GM21723 (cell line): Measurements from ENCODE around the gene CCDC12.

Source experiments
- ATAC-seq: cut with Tn5 transposase; IDR thresholded peaks from one replicate; pipeline ENCODE4 v1.9.1; 2021; ENCODE audit warnings: mild to moderate bottlenecking, moderate library complexity; ENCODE audit not compliant: unreplicated experiment

CCDC12 gene

DNA sequence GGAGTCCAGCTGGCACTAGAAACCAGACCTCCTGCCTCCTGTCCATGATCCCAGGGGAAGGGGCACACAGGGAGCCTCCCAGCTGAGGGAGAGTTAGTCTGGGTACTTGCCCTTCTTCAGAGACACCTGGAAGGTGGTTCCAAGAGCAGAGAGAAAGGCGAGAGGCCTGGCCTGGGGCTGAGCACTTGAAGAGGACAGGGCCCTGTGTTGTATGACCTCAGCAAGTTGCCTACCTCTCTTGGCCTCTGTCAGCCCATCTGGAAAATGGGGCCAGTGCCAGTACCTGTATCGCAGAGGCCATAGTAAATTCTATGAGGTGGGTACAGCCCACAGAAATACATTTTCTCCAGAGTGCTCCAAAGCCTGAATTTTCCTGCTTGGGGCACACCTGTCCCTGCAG lies 79.5 kb downstream of the CCDC12 start:
- no peak for ATAC-seq

DNA sequence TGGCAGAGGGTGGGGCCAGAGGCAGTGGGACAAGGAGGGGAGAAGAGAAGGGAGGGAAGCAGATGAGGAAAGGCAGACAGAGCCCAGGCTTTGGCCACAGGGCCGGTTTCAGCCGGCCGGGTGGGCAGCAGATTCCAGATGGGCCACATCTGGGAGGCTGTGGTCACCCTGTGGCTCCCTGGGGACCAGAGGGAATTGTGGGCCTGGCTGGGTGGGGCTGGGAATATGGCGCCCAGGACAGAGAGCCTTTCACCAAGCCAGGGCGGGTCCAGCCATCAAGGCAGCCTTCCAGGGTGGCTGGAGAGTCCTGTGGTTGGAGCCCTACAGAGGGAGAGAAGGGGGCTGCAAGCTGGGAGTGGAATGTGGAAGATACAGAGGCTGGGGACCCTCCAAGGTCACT lies 80.2 kb downstream of the CCDC12 start:
- ATAC-seq = no peak

DNA sequence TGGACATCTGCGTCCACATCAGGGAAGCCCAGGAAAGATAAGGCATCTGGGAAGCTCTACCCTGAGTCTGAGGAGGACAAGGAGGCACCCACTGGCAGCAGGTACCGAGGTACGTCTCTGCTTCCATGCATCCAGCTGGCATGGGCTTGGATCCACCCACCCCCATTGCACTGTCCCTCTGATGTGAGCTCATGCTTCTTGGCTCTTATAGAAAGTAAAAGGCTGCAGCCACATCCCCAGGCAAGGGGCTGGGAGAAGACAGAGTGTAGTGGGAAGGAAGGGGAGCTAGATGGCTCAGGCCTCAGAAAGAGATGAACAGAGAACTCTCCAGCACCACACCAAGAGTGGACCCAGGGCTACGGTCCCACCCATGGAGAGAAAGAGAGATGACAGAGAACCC lies 80.8 kb downstream of the CCDC12 start:
- ATAC-seq = no peak

DNA sequence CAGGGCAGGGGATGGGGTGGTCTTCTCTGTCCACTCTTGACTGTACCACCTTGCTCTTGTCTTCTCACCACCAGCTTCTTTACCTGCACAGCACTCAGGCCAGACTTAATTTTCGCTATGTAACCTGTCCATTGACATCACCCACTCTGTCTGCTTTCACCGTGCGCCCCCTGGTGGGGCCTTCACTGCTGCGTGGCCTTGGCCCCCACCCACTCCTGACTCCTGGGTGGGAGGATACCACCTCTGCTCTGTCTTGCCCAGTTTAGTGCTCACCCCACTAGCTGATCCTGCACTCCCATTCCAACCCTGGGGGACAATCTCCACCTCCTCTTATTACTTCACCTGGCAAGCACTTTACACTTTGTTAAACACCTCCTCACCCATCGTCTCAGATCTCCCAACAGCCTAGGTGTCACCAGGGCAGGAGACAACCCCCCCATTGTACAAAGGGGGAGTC lies 81.3 kb downstream of the CCDC12 start:
- ATAC-seq = no peak

DNA sequence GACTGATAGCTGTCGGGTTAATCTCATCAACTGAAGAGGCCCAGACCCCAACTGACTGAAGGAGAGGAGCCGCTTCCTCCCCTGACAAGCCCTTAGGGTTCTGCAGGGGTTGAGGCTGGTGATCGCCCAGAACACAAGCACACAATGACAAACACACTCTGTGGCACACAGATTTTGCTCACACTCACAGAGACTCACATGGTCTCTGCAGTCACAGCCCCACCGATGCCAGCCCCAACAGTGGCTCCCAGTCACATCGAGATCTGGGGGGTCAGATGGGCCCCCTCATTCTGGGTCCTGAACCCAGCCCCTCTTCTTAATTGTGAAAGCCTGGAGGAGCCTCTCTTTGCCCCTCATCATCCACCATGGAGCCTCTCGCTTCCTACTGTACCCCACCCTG lies 82.3 kb downstream of the CCDC12 start:
- ATAC-seq = no peak

DNA sequence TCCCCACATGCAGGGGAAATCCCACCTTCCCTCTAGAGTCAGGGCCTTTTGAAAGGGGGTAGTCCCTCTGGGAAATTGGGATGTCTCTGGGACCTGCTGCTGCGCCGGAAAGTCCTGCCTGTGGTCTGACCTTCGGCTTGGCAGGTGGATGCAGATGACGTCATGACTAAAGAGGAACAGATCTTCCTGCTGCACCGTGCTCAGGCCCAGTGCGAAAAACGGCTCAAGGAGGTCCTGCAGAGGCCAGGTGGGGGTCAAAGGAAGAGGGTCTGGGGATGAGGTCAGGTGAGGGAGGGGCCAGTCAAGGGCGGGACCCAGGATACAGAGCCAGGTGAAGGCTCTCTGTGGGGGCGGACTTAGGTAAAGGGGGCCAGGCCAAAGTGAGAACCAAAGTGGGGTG lies 82.8 kb downstream of the CCDC12 start:
- ATAC-seq = no peak

DNA sequence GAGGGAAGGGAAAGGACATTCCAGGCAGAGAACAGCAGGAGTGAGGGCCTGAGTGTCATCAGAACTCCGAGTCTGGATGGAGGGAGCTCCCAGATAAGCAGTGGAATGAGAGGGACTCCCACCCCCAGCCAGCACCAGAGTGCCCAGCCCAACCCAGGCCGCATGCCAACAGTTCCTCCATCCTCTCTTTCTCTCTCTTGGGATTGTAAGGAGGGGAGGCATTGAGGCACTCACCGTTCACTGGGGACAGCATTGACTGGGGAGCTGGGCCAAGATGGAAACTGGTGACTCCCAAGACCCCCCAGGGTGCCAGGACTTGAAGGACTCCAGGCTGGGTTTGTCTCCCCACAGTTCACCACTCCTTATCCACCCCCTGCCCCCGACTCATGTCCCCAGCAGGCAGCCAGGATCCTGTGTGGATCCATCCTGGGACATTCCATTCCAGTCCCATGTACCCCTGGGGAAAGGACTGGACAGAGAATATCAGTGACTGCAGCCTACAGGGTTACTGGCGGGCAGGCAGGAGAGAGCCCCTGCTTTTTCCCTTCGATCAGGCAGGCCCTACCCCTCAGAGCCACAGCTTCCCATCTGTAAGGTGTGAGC lies 83.3 kb downstream of the CCDC12 start:
- ATAC-seq = no peak

DNA sequence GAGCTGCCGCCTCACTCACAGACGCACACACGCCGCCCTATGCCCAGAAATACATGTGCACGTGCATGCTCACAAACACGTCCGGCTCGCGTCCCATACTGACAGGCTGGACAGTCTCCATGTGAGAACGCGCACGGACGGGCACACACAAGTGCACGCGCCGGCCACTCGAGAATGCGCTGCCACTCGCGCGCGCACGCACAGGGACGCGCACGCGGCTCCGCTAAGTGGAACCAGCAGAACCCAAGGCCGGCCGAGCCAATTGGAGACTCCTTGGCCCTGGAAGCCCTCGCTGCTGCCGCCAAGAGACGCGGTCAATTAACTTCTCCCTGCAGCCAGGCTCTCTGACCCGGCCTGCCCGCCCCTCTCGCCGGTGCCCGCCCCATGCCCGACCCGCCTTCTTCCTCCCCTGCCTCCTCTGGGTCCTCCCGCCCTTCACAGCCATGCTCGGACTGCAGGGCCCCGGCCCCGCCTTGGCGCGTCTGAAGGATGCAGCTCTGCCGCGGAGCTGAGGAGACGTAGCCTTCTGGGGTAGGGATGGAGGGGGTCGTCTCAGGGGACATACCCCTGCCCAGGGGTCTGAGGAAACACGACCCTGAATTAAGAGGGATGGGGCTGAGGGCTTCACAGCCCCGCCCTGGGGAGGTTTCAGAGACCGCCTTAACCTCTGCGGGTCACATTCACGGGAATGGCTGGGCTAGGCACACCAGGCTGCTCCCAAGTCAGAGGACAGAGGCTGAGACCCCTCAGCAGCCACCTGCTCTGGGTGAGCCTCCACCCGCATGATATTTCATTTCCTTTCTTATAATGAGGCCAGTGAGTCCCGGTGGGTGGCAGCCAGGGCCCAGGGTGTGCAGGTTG lies 84.0 kb downstream of the CCDC12 start:
- no peak for ATAC-seq

DNA sequence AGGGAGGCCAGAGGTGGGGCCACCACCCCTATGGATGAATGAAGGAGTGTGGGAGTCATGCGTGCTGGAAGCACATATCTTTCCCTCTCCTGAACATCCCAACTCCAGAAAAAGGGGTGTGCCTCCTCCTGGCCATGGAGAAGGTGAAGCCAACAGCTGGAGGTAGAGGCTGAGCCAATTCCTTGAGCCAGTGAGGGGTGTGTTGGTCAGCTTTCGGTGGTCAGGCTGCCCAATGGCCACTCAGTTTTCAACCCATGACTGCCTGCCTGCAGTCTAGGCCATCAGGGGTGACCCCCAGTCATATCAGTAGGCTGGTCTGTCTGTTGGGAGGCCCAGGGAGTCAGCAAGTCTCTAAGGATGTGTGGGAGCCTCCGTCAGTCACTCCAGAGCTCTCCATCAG lies 85.4 kb downstream of the CCDC12 start:
- no peak for ATAC-seq

DNA sequence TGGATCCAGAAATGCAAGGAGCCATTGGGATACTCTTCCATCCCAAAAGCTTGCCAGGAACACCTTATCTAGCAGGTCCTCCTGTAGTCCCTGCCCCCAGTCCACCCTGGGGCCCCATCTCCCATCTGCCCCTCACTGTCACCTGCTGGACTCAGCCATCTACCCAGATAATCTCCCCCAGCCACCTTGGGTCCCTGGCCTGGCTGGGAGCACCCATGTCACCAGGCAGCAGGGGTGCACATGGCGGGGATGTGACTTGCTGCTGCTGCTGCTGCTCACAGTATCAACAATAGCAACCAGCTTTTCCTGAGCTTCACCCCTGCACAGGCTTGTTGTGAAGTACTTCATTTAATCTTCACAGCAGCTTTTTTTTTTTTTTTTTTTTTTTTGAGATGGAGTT lies 86.4 kb downstream of the CCDC12 start:
- no peak for ATAC-seq

DNA sequence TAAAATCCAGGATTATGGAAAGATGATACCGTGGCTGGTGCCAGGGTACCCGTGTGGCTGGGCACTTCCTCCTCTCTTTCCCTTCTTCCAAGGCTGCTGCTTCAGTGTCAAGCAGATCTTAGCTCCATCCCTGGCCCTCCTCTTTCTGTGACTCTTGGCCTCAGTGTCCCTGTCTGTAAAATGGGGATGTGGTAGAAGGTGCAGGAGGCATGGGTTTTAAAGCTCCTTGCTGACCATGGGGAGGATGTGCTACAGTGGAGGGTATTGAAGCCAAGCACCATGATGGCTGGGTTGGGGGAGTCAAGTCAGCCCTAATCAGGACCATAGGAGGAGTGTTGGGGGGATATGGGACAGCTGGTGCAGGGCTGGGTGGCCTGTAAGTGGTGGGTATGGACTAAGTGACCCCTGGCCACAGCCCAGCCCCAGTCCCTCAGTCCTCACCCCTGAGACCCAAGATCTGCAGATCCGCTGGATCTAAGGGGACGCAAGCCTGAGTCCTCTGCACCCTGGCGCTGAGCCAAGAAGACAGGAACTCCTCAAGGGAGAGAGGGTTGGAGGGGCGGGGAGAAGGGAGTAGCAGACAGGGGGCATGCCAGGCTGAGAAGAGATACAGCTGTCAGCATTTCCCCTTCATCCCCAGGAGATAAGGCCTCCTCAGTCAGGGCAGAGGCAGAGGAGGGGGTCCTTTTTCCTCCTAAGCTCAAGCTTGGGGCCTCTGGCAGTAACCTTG lies 87.0 kb downstream of the CCDC12 start:
- no peak for ATAC-seq

DNA sequence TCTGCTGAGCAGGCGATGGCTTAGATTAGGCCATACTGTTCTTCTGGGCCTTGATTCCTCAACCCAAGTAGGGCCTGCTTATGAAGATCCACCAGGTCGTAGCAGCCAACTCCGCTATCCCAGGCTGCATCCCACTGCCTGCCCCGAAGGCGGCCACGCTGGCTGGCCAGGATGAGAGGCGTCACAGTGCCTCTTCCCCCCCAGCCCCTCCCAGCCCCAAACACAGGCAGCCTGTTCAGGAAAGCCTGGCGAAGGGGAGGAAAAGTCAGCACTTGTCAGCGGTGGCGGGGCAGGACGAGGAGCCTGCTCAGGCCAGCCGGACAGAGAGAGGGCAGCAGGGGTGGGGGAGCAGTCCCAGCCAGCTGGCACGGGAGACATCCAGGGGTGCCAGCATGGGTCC lies 87.8 kb downstream of the CCDC12 start:
- ATAC-seq = no peak

DNA sequence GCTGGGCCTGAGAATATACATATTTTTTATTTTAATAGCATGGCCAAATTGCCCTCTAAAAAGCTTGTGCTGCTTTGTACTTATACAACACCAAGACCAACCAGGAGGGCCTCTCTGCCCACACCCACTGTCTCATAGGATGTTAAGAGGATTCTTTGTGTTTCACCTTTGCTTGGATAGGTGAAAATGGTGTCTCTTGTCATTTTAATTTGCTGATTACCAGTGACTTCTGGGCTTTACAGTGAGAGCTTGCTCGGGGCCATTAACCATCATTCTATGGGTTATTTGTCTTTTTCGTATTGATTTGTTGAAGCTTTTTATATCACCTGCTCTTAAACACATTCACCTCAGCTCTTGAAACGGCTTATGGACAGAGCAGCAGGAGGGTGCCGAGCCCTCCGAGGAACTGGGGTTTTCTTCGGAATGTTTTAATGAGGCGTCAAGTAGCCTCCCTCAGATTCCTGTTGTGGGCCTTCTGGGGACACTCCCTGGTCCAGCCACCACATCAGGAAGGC lies 88.5 kb downstream of the CCDC12 start:
- ATAC-seq = no peak

DNA sequence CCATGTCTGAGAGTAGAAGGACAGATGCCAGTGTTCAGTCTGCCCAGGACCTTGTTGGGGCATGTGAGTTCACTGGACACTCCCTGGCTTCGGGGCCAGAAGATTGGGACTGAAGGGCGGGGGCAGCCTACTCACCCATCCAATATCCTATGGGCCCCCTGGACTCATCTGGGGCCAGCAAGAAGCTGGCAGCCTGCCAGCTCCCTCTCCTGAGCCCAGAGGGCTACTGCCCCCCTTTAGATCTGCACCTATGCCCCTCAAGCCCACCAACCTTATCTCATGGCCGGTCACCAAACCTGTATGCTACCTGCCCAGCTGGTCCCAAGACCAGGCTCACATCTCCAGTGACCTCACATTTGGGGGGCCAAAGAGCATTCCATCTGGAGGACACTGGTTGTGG lies 90.9 kb downstream of the CCDC12 start:
- no peak for ATAC-seq

DNA sequence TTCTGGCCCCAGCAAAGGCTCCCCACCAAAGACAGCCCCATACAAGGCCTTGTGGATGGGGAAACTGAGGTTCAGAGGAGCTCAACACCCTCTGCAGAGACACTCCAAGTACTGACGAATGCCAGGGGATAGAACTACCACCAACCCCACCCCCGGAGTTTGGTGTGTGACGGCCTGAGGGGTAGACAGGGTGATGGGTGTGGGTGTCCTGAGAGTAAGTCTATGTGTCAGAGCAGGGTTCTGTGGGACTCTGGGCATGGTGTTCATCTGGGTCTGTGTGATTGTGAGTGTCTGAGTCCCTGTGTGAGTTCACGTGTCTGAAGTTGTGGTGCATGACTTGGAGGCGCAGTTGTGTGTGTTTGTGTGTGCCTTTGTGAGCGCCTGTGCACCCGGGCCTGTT lies 91.6 kb downstream of the CCDC12 start:
- no peak for ATAC-seq

DNA sequence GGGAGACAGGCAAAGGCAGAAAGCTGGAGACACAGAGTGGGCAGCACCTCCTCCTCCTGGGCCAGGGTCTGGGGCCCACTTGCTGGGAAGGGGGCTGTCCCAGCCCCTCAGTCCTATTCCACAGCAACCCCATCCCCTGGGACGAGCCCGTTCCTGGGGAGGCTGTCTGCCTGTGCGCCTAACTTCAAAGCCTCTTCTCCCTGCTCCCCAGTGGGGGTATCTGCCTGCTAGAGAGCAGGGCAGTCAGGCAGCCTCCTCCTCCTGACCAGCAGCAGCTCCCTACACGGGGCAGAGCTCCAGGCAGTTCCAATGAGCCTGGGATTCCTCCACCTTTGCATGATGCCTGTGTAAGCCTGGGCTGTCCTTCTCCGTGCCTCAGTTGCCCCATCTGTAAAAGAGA lies 92.1 kb downstream of the CCDC12 start:
- ATAC-seq = no peak

DNA sequence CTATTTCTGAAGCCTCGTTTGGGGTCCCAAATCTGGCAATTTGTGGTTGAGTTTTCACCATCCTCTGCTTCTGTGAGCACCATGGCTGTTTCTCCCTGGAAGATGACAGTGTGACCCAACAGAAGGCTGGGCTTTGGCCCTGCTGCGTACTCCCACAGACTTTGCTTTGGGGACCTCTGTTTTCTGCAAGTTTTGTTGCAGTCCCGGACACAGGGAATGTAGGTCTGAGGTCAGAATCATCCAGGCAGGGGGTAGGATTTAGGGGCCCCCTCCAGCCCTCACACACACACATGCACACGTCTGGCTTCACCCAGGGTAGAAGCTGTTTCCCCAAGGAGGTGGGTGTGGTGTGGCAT lies 92.7 kb downstream of the CCDC12 start:
- no peak for ATAC-seq

DNA sequence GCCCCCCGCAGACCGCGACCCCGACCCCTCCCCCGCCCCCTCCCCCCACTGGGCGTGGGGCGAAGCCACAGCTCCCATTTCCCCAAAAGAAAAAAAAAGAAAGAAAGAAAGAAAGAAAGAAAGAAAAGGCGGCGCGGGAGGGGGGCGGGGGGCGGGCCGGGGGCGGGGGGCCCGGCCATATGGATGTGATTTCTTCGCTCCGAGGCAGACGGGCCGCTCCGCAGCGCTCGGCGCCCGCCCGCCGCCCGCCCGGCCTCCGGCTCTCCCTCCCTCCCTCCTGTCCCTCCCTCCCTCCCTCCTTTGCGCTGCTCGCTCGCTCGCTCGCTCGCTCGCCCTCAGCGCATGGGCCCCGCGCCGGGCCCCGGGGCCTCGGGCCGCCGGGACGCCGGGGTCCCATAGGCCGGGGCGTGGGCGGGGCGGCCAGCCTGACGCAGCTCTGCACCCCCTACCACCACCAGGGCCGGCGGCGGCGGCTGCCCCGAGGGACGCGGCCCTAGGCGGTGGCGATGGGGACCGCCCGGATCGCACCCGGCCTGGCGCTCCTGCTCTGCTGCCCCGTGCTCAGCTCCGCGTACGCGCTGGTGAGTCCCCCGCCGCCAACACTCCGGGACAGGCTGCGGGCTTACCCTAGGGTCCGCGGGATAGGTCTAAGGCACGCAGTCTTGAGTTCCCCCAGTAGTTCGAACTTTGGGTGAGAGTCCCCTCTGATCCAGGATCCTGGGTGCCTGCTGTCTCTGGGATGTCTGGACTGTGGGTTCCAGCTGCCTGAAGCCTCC lies 93.3 kb downstream of the CCDC12 start:
- no peak for ATAC-seq

DNA sequence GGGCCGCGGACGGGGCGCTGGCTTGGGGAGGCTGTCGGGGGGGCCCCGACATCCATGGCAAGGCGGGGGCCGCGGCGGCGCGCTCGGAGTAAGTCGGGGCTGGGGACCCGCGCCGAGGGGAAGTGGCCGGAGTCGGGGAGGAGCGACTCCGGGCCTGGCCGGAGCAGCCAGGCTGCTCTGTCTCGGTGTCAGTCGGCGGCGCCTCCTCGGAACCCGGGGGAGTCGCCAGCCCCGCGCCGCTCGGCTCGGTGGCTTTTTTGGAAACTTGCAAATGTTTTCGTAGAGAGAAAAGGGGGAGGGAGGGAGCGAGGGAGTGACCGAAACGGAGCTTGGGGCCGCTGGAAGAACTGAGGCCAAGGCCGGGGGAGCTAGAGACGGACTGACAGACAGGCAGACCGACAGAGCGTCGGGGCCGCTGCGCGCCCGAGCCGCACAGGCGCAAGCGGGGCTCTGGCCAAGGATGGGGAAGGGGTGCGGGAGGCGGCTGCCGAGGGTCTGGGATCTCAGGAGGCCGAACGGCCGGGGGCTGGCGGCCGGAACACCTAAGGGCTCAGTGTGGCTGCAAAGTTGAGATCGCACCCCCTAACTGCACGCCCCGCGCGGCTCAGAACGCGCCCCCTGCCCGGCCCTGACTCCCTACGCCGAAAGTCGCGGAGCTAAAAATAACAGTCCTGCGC lies 94.0 kb downstream of the CCDC12 start:
- ATAC-seq = no peak

DNA sequence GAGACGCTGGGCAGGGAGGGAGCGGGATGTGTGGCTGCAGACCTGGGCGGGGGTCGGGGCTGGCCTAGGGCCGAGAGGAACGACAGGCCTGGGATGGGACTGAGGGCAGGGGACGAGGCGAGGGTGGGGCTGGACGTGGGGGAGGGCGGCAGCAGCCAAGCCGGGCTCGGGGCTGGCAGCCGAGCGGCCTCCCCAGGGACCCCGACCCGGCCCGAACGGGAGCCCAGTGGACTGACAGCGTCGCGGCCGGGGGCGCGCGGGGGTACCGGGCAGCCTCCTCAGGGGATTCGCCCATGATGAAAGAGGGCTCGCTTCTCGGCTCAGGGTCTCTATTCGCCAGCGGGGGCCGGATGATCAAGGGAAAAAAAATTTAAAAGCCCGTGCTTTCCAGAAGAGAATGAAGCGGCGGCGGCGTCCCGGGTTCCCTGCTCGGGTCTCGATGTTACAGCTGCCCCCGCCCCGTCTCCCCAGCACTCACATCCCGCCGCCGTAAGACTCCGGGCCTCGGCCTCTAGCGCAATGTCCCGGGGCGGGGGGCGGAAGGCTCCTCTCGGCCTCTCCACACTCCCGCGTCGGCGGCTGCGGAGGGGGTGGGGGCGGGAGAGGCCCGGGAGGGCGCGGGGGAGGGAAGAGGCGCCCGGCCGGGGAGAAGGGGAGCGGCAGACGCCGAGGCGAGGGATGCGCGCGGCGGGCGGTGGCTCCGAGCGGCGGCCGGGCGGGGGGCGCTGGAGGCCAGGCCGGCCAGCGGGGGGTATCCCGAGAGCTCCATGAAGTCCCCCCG lies 94.8 kb downstream of the CCDC12 start:
- ATAC-seq = no peak
